HCEC 1CT (cell line): Measurements from ENCODE around the gene EFTUD2.
A peak's percentile ranks its signal among the peaks of the same experiment; 100 is the strongest.
"Not testable (repeated sequence)": the region's sequence is repeated elsewhere in the genome, so short reads cannot be mapped to it uniquely, and the experiment has no call there.

Experiments
- DNase-seq: peaks from one replicate; pipeline ENCODE4 v3.0.0-alpha.2; 2017

The EFTUD2 gene

DNA sequence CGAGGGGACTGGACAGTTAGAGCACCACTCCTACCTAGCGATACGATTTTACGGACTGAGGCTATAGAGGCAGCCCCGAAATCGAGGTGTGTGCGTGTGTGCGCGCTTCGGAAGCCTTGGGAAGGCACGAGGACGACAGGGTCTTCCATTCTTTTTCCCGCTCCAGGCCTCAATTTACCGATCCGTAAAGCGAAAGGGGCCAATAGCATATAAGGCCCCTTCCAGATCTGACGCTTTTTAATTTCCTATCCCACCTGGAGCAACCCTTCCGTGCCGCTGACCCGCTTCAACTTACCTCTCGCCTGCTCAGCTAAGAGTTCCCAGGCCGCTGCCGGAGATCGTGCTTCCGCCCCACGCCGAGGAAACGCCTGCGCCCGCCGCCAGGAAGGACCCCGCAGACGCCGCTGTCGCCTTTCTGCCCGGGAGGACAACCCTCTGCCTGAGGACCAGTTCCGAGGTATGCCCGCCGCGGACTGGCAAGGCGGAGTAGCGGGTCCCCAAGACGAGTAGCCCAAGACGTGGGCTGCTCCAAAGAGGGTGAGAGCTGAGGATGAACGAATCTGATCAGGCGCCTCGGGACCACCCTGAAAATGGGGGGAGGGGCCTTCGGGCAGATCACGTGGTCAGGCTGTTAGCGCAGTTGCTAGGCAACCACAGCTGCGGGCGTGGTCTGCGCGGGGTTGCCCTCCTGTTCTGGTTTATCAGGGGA lies at the start of gene EFTUD2:
EFTUD2 (minus strand) TSS at position 372 of the 709 bp plus-strand sequence. CDS start 4,924 bp downstream, outside the sequence.
- peak; percentile 89 for DNase-seq

DNA sequence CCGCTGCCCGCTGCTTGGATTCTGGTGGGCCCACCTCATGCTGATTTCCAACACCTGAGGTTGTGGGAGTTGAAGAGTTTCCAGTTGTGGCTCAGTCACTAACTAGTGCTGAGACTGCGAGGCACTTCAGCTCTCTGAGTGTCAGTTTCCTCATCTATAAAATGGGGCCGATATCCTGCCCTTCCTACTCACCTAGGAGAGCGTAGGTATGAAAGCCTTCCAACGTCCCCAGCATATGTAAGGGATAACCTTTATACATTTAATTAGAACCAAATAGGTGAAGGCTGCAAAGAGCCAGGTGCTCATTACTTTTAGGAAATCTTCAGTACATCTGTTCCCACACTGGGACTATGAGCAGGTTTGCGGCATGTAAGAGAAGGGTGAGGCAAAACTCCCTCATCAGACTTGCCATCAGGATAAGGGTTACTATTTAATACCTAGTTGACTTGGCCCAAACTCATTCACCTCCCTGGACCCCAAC lies 49.1 kb upstream of the EFTUD2 start:
- no peak for DNase-seq

DNA sequence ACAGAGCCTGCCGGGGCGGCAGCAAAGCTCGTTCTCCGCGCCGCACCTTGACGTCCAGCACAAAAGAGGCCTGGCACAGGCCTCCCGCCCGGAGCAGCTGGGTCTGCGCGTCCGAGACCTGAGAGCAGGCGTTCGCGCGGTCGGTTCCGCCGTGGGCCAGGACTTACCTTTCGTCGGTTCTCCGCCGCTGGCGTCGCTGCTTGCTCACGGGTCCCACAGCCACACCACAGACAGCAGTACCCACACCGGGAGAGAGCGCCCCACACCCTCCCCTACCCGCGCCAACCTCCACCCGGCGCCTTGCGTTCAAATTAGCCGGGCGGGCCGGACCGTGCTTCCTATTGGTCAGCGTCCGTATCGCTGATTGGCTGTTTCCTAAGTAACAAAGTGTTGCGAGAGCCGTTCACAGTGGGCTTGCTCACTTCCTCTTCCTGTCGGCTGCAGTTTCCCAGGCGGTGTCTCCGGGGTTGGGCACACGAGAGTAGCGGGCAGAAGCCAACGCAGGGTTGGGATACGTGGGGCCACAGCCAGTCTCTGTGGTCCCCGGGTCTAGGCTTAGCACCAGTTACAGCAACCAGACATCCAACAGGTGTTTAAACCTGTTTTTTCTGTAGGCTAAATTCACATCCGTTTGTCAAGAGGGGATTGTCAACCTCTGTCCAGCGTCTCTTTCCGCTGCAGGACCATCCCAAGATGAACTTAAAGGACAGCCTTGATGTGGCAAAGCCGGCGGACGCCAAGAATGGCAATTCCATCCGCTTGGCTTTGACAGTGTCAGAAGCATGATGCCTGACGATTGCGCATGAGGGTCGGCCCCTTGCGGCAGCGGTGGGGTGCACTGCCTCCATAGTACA lies 48.4 kb upstream of the EFTUD2 start, which contains the start of gene KIF18B:
KIF18B (minus strand) TSS at position 313 of the 854 bp plus-strand sequence. CDS start 11,429 bp downstream, outside the sequence.
- peak; percentile 96 for DNase-seq

DNA sequence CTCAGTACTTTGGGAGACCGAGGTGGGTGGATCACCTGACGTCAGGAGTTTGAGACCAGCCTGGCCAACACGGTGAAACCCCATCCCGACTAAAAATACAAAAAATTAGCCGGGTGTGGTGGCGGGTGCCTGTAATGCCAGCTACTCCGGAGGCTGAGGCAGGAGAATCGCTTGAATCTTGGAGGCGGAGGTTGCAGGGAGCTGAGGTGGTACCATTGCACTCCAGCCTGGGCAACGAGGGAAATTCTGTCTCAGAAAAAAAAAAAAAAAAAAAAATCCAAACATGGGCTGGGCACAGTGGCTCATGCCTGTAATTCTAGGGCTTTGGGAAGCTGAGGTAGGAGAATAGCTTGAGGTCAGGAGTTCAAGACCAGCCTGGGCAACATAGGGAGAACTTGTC lies 46.4 kb upstream of the EFTUD2 start:
- DNase-seq, result not testable (repeated sequence)

DNA sequence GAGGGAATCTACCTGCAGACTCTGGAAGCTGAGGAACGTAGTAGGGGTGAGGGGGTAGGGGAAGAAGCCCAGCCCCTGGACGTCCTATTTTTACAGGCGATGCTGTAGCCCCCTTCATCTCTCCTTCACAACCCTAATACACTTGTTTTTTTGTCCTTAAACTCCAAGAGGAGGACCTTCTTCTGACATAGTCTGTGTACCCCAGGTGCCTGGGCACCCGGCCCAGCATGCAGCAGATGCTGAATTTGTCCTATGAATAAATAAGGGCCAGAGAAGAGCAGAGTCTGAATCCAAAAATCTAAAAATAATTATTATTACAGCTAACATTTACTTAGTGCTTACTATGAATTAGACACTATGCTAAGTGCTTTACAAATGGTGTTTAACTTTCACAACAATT lies 43.2 kb upstream of the EFTUD2 start:
- DNase-seq, result no peak

DNA sequence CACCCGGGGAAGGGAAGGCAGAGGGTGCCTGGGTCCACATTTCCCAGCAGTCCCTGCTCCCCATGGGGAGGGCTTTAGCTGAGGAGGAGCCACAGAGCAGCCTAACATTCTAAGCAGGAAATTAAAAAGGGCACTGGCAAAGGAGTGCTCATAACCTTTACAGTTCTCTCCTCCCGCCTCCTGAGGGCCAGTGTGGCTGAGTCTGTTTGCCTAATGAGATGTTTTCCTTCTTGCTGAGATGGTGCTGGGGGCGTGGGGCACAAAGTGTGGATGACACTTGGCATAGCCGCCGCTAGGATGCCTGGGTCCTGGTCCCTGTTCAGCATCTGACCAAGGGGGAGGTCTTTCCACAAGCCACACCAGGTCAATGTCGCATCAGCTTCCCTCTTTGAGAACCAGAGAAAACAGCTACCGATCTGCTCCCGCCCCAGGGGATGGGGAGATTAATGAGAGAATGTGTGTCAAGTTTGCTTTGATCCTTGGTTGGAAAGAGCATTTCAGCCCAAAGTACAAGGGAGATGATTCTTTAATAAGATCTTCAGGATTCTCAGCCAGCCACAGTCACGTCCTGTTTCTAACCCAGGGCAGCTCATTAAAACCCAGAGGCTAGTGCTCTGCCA lies 42.6 kb upstream of the EFTUD2 start:
- DNase-seq, result no peak

DNA sequence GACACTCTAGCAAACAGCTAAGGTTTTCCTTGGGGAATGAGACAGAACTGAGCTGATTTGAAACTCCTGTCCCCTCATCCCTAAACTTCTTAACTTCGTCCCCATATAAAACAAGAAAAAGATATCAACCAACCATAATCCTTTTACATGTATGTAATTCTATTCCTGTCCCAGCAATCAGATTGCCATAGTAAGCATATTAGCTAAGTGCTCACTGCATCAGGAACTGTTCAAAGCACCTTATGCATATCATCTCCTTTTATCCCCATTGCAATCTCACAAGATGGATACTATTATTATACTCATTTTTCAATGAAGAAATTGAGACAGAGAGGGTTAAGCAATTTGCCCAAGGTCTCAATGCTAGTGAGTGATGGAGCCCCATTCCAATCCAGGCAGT lies 41.5 kb upstream of the EFTUD2 start:
- DNase-seq, result no peak

DNA sequence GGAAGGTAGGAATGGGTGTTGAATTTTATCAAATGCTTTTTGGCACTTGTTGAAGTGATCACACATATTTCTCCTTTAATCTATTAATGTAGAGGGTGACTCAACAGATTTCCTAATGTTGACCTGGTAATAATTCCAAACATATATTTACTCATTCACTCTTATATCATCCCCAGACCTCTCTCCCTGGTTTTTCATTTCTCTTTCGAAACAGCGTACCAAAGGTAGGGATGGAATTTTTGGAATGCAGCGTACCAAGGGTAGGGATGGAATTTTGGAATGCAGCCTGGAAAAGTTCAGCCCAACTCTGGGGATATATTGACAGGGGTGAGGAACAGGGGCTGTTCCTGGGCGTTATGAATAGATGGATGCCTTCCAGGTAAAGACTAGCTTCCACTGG lies 41.1 kb upstream of the EFTUD2 start:
- DNase-seq, result peak; percentile 68

DNA sequence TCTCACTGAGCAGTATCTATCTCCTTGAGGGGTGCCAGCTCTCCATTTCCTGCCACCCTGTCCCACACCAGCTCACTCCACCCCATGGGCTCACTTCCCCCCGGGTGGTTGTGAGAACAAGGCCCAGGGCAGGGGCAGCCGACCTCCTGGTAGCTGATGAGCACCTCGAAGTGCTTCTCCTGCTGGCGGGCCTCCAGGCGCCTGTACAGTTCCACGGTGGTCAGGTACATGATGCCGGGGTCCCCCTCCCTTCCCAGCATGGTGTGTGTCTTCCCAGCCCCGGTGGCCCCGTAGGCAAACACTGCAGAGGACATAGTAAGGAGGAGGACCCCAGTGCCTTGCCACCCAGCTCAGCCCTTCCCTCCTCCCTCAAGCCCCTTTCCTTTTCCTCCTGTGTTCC lies 35.9 kb upstream of the EFTUD2 start:
- no peak for DNase-seq

DNA sequence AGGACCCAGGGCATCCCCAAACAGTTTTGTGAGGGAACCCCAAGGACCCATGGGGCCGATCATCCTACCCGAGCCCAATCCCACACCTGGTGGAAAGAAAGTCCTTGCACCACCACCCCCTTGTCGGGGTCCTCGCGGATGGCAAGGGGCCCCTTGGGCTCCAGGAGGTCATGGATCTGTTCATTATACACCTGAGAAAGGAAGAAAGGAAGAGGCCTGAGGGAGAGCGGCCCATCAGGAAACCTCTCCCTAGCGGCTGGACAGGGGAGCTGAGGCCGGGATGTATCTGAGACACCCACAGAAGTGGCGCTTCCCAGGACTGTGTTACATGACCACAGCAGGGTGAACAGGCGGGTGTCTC lies 35.5 kb upstream of the EFTUD2 start:
- no peak for DNase-seq

DNA sequence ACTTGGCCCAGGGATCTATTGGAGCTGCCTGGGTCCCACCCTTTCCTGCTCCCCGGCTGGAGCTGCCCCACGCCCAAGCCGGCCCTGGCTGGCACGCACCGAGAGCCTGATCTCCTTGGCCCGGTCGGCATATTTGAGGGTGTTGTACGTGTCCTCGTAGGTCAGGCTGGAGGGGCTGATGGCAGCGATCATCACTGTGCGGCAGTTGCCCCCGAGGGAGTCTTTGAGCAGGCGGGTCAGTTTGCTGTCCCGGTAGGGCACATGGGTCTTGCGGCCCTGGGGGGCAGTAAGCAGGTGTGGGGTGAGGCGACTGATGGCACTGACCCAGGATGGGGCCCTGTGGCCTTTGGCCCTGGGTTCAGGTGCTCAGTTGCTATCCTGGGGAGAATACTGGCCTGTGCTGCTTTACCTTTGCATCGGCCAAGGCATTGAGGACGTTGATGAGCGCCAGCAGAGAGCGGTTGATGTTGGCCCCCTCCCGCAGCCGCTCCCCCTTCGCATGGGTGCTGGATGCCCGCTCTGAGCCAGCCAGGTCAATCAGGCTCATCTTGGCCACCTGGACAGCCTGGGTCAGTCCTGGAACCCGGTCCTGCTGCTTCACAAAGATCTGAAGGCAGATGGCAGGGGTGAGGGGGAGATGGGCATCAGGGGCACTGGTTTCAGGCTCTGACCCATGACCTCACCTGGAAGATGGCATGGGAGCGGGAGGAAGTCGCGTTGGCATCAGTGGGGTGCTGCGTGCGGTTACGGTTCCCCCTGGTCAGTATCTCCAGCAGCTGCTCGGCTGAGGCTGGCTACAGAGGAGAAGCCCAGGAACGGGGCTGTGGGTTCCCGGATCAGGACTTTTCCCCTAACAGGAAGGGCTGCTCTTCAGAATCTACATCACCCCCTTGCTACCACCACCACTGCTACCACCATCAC lies 34.8 kb upstream of the EFTUD2 start:
- no peak for DNase-seq

DNA sequence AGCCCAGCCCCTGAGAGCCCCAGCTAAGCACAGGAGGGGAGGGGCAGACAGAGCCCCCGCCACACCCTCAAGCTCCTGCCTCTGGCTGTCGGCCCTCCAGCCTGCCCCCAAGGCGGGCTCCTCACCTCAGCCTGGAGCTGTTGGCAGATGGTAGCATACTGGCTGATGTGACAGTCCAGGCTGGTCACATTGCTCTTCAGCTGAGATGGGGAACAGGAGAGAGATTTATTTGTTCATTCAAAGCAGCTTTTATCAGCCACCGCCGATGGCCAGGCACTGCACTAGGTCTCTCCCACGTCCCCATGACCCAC lies 33.5 kb upstream of the EFTUD2 start:
- no peak for DNase-seq

DNA sequence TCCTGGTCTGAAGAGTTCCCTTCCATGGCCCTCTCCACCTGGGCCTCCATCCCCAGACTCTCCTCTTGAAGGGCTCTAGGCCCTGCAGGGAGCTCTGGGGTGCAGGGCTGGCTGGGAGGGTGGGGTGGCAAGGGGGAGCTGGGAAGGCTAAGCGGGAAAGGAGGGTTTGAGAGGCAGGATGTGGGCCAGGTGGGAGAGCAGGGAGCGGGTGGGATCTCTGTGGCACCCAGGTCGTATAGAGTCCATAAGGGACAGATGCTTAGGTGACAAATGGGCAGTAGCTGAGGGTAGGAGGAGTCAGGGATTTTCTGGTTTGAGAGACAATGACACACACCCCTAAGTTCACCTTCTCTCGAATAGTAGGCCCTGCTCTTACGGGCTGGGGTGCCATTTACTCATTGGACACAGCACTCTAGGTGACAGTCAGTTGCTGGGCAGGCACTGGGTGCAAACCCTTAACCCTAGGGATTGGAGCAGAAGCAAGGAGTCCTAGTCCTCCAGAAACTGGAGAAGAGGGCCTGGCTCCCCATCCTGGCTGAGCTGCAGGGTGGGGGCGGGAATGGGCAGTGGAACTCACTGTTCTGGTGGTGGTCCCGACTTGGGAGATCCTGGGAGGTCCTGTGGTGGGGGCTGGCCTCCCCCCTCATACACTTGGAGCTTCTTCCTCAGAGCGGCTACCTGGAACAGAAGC lies 33.0 kb upstream of the EFTUD2 start:
- DNase-seq, result no peak

DNA sequence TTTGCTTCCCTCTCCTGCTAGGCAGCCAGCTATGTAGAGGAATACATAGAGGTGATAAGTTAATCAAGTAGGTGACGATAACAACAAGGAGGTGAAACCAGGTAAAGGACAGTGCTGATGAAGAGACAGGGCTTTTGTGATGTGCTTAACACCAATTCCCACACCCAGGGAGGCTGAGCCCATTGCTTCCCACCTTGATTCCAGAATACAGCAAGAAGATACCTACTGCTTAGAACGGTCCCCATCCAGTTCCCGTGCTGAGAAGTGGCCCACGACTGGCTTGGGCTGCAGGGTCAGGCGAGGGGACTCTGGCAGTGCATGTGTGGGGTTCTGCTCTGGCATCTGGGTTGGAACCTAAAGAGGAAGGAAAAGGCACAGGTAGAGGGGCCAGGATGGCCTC lies 32.1 kb upstream of the EFTUD2 start:
- no peak for DNase-seq

DNA sequence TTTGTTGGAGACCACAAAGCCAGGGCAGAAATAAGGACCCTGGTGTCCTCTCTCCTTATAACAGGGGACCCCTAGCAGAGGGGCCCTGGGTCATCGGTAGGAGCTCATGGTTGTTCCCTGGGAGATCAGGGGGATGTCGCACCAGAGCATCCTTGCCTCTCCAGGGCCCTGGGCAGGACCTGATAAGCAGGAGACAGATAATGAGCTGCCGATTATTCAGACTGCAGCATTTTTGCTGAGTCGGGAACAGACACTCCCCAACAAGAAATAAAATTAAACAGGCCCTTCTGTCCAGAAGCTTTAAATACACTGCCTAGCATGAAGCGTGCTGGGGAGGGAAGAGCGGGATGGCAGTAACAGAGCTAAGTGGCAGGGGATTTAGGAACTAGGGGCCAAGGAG lies 31.4 kb upstream of the EFTUD2 start:
- no peak for DNase-seq

DNA sequence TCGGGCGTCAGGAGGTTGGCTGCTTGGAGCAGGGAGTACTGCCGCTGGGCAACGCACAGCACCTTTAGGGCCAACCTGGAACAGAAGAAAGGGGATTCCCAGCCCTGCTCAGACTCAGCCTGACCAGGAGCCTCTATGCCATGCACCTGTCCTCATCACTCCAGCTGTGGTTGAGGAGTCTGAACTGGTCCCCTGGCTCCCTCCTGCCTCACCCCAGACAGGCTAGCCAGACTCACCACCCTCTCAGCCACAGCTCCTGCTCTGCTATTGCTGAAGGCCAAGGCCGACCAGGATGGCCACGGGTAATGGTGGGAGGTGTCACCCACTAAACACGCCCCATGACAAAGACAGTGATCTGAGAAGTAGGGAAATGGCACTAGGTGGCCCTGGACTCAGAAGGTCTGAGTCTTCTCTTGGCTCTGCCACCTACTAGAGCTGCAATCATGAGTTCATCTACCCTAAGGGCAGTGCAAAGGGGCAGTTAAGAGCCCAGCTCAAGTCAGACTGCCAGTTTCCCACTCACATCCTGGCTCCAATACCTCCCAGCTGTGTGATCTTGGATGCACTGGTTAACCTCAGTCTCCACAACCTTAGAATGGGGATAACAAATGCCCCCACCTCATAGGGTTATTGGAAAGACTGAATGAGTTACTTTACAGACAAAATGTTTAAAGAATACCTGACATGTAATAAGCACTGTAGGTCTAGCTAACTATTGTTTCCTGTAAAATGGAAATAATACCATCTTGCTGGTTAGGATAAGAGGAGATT lies 29.9 kb upstream of the EFTUD2 start:
- no peak for DNase-seq

DNA sequence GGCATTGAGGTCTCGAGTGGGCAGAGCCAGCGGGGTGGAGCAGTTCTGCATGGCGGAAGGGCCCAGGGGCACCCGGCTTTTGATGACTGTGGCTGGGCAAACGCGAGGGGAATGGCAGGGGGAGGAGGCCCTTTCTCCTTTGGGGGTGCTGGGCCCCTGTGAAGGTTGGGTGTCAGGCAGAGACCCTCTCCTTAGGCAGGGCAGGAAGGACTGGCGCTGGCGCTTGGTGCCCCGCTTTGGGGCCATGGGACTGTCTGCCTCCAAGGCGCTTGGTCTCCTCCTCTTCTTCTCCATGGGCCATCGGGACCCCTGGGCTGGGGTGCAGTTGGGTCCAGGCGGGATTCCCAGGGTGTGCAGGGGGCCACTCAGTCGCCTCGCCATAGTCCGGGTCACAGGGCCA lies 28.9 kb upstream of the EFTUD2 start:
- no peak for DNase-seq

DNA sequence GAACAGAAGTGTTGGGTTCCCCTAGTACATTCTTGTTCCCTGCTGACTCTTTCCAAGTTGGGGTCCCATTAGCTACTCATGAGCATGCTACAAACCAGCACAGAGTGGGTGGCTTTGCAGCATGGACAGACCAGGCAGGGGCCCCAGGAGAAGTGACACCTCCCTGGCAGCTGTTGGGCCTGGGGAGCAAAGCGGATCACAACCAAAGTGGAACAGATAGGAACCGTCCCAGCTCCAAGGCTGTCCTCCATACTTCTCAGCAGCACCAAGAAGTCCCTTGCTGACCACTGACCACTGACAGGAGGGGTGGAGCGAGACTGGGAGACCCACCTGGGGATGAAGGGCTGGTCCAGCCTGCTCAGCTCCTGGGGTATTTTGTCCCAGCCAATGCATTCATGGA lies 28.5 kb upstream of the EFTUD2 start:
- no peak for DNase-seq

DNA sequence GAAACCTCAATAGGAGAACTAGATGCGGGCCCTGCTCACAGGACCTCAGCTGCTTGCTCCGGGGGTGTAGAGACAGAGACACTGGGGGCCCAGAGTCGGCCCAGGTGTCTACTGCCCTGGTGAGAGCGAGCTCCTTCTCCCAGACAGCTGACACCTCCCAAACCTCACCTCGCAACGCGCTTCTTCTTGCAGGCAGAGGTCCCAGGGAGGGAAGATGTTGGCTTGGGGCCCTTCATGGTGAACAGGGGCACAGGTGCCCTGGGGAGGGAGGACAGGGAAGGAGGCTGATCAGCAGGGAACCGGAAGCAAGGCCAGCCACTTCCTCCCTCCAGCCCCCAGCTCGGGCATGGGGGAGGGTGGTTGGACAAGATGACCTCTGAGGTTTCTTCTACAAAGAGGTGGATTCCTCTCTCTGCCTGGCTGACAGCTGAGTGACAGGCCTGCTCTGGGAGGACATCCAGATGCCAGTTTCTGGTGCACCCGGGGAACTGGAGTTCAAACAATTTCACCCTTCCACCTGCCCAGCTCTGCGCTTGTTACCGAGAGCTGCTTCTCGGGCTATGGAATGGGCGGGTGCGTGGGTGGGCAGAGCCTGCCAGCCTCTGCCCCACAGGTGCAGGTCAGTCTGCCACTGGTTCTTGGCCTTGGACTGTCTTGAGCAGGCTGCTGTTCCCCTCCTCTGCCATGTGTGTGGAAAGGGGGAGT lies 27.7 kb upstream of the EFTUD2 start:
- DNase-seq, result no peak
